ENCODE data around the gene GNG3. TPM values are rescaled to one million over a fixed set of nuclear protein-coding genes. Genes with fewer than 3 reads are reported as not detected.

The GNG3 gene
- total and polyA plus RNA-seq, 2 of the 4 experiments (the other 2 are of a cell fraction): not detected

DNA sequence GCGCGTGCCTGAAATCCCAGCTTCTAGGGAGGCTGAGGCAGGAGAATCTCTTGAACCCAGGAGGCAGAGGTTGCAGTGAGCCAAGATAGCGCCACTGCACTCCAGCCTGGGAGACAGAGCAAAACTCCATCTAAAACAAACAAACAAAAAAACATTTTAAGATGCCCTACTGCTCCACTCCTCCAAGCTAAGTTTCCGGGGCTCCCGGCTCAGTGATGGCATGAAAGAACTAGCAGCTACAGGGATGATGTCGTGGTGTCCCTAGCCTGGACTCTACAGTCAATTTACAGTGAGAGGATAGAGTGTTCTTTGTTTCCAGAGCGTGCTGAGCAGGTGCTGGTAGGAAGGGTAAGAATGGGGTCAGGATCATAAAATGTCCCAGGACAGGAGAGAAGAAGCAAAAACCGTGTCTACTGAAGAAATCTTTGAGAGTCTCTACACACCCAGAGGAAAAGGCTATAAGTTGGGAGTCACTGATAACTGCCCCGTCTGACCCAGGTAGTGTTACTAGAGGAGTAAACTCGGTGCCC is 47.7 kb downstream of the GNG3 start:
- Histone ChIP-seq H3K36me3 (ENCODE audit: control insufficient read depth, insufficient read depth, low read length) (peaks cover 12% of the 10 kb centered on the region), H2BK20ac (ENCODE audit: low read depth, low read length) (no peak overlapping the region), H3K9ac (ENCODE audit: low read depth, low read length) (no peak overlapping the region), H3K56ac (ENCODE audit: extremely low read depth, insufficient read depth, low read length) (no peak overlapping the region), H4K5ac (ENCODE audit: low read depth, low read length) (no peak overlapping the region), H2AK5ac (ENCODE audit: low read depth, low read length) (no peak overlapping the region), H2AK9ac (replicated peaks; ENCODE audit: low read depth, low read length, poor library complexity) (no peak overlapping the region), H3K9me3 (ENCODE audit: control insufficient read depth, insufficient read depth, low read length) (no peaks in the 10 kb centered on the region), H3K4me3 (ENCODE audit: insufficient read depth, low read depth, low read length) (no peak overlapping the region), H4K91ac (ENCODE audit: insufficient read depth, low read depth, low read length) (no peak overlapping the region), H4K20me1 (ENCODE audit: insufficient read depth, low read length) (no peaks in the 10 kb centered on the region), H3K4me2 (ENCODE audit: low read depth, low read length) (no peak overlapping the region), H2BK120ac (ENCODE audit: low read depth, low read length) (no peak overlapping the region), H3K4me1 (ENCODE audit: control insufficient read depth, insufficient read depth, low read length) (no peaks in the 10 kb centered on the region), H2BK15ac (ENCODE audit: low read depth, low read length) (no peak overlapping the region), H2BK5ac (ENCODE audit: low read depth, low read length, poor library complexity, severe bottlenecking) (no peak overlapping the region), H3K9me1 (ENCODE audit: insufficient read depth, low read length) (peaks cover 3% of the 10 kb centered on the region; the same call in 1 of the 2 replicates), H2AFZ (replicated peaks; ENCODE audit: low read length, poor library complexity) (no peak overlapping the region), H3K23ac (ENCODE audit: low read depth, low read length) (no peak overlapping the region), H3K18ac (ENCODE audit: low read depth, low read length) (no peak overlapping the region), H3K27me3 (ENCODE audit: control insufficient read depth, insufficient read depth, low read length) (no peaks in the 10 kb centered on the region), H3K14ac (replicated peaks; ENCODE audit: low read depth, low read length) (no peak overlapping the region), H3K79me1 (ENCODE audit: low read depth in 1 of 2, low read length in 2 of 2) (peaks cover 9 to 30% of the 10 kb centered on the region in 2 experiments; a peak in 3 of 4 replicates), H3K4ac (ENCODE audit: low read depth, low read length) (no peak overlapping the region), H3K27ac (ENCODE audit: insufficient read depth, low read length) (no peak overlapping the region), H4K8ac (ENCODE audit: low read depth in 2 of 2, low read length in 2 of 2) (no peak overlapping the region)
- BruUV-seq (replicated peaks): no TSS peak
- WGBS, 2 experiments (ENCODE audit: extremely low coverage in 2 of 2, insufficient read length in 1 of 2): 100% methylated on average over 1 of the region's 10 CpGs; no CpG with 5 or more reads in 1 of the 2 experiments
- ChIA-PET CTCF (interaction anchor here (0.5 kb wide), 1 partner anchor 64 kb away, joined by 3 read pairs; no protein-coding TSS in a partner anchor), POLR2A (ENCODE audit: unreplicated experiment) (no interaction called here)
- in situ Hi-C loops (cut with MboI; ENCODE audit: low sequenced_read_pairs): no loop called here
- dilution Hi-C loops (cut with HindIII; ENCODE audit: low sequenced_read_pairs, unreplicated experiment): no loop called here
- DNase-seq (no peak), ATAC-seq (ENCODE audit: low read depth) (no peak)
- TF ChIP-seq RAD21 (IDR thresholded peaks at IDR 0.05; ENCODE audit: low read length): no peak
- TF ChIP-seq, protein P1, sequence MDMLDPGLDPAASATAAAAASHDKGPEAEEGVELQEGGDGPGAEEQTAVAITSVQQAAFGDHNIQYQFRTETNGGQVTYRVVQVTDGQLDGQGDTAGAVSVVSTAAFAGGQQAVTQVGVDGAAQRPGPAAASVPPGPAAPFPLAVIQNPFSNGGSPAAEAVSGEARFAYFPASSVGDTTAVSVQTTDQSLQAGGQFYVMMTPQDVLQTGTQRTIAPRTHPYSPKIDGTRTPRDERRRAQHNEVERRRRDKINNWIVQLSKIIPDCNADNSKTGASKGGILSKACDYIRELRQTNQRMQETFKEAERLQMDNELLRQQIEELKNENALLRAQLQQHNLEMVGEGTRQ (IDR thresholded peaks at IDR 0.05; ENCODE audit: low read depth, low read length): no peak
- TF ChIP-seq RFX5 (IDR thresholded peaks at IDR 0.05; ENCODE audit: low read depth, low read length): no peak
- TF ChIP-seq, protein P2, sequence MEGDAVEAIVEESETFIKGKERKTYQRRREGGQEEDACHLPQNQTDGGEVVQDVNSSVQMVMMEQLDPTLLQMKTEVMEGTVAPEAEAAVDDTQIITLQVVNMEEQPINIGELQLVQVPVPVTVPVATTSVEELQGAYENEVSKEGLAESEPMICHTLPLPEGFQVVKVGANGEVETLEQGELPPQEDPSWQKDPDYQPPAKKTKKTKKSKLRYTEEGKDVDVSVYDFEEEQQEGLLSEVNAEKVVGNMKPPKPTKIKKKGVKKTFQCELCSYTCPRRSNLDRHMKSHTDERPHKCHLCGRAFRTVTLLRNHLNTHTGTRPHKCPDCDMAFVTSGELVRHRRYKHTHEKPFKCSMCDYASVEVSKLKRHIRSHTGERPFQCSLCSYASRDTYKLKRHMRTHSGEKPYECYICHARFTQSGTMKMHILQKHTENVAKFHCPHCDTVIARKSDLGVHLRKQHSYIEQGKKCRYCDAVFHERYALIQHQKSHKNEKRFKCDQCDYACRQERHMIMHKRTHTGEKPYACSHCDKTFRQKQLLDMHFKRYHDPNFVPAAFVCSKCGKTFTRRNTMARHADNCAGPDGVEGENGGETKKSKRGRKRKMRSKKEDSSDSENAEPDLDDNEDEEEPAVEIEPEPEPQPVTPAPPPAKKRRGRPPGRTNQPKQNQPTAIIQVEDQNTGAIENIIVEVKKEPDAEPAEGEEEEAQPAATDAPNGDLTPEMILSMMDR (conservative IDR thresholded peaks at IDR 0.05; ENCODE audit: low read depth, low read length): no peak
- TF ChIP-seq RCOR1 (IDR thresholded peaks at IDR 0.05; ENCODE audit: insufficient replicate concordance, low read length): no peak
- TF ChIP-seq SMC3 (IDR thresholded peaks at IDR 0.05; ENCODE audit: low read depth, low read length): no peak
- no peak for TF ChIP-seq BHLHE40 (IDR thresholded peaks at IDR 0.05; ENCODE audit: low read depth, low read length)
- TF ChIP-seq FOS (IDR thresholded peaks at IDR 0.05; ENCODE audit: low read depth, low read length): no peak
- TF ChIP-seq CEBPB (IDR thresholded peaks at IDR 0.05; ENCODE audit: low read depth, low read length): no peak
- TF ChIP-seq, protein P3, sequence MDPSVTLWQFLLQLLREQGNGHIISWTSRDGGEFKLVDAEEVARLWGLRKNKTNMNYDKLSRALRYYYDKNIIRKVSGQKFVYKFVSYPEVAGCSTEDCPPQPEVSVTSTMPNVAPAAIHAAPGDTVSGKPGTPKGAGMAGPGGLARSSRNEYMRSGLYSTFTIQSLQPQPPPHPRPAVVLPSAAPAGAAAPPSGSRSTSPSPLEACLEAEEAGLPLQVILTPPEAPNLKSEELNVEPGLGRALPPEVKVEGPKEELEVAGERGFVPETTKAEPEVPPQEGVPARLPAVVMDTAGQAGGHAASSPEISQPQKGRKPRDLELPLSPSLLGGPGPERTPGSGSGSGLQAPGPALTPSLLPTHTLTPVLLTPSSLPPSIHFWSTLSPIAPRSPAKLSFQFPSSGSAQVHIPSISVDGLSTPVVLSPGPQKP (IDR thresholded peaks at IDR 0.05; ENCODE audit: borderline replicate concordance, low read depth, low read length): no peak
- no peak for TF ChIP-seq POLR2A (IDR thresholded peaks at IDR 0.05; ENCODE audit: low read depth, low read length)
- no peak for TF ChIP-seq NFE2L2 (IDR thresholded peaks at IDR 0.05; ENCODE audit: low read depth, low read length)
- no peak for TF ChIP-seq MAZ (IDR thresholded peaks at IDR 0.05; ENCODE audit: borderline replicate concordance, low read depth, low read length)
- no peak for TF ChIP-seq MAFK (IDR thresholded peaks at IDR 0.05; ENCODE audit: low read depth, low read length)
- no peak for TF ChIP-seq MXI1 (IDR thresholded peaks at IDR 0.05; ENCODE audit: borderline replicate concordance, low read depth, low read length)
- no peak for TF ChIP-seq CHD1 (IDR thresholded peaks at IDR 0.05; ENCODE audit: low read depth, low read length)
- intact Hi-C loops (cut with micrococcal nuclease): no loop called here

Measured in IMR-90 (cell line).